RWPE1 (cell line): ENCODE results near the gene UHRF2.
"Not testable (repeated sequence)": the region's sequence is repeated elsewhere in the genome, so short reads cannot be mapped to it uniquely, and the experiment has no call there.

Source experiments
- CTCF ChIA-PET: fragments of 350-600 bp; sonication (Branson Sonifier 250); formaldehyde crosslinking; extraction: SDS; loops from one replicate; lab custom pipeline; 2021; lab: Yijun Ruan, JAX
- POLR2A ChIA-PET: fragments of 400-600 bp; formaldehyde crosslinking; extraction: SDS; loops from one replicate; lab custom pipeline; 2020; ENCODE audit warnings: antibody characterized with exemption; ENCODE audit not compliant: low non-redundant PET; lab: Yijun Ruan, JAX
- DNase-seq: peaks from one replicate; pipeline ENCODE4 v3.0.0; 2012; ENCODE audit warnings: low spot score
- H3K27ac ChIP-seq: fragments of 450-650 bp; 2 replicates; pipeline ENCODE4 v1.5.1; 2017
- CTCF ChIP-seq: fragments of 450-650 bp; conservative IDR thresholded peaks from 2 replicates; pipeline ENCODE4 v1.5.1; 2017; ENCODE audit warnings: low read depth, mild to moderate bottlenecking

UHRF2 gene

GRCh38 chr9:6412487-6413364, at the start of gene UHRF2:
Gene UHRF2 (plus strand): TSS chr9:6413199. CDS start chr9:6413491, 292 bp downstream.
- CTCF ChIA-PET, result interaction anchor here (0.6 kb wide), 1 partner anchor 51 kb away, joined by 3 read pairs; no protein-coding TSS in a partner anchor

GRCh38 chr9:6367128-6367890, 45.7 kb upstream of the UHRF2 start:
- CTCF ChIA-PET, result no interaction called here

More at GRCh38 chr9:6412487-6413364, at the start of gene UHRF2:
- no peak for TF ChIP-seq CTCF
- POLR2A ChIA-PET, result no interaction called here
- peak; percentile 93 for DNase-seq
- H3K27ac ChIP-seq, result peak within 1 kb of the TSS; percentile 87

GRCh38 chr9:6368831-6369230, 44.2 kb upstream of the UHRF2 start:
- H3K27ac ChIP-seq, result no peak overlapping the region
- TF ChIP-seq CTCF, result no peak
- CTCF ChIA-PET, result no interaction called here
- DNase-seq, result no peak
- POLR2A ChIA-PET, result no interaction called here

More at GRCh38 chr9:6367128-6367890, 45.7 kb upstream of the UHRF2 start:
- H3K27ac ChIP-seq, result no peak overlapping the region
- TF ChIP-seq CTCF, result no peak
- POLR2A ChIA-PET, result no interaction called here
- no peak for DNase-seq

GRCh38 chr9:6381477-6382012, 31.5 kb upstream of the UHRF2 start:
- POLR2A ChIA-PET, H3K27ac ChIP-seq, CTCF ChIA-PET, DNase-seq: not testable (repeated sequence)

GRCh38 chr9:6382681-6383080, 30.3 kb upstream of the UHRF2 start:
- no peak overlapping the region for H3K27ac ChIP-seq
- ChIA-PET CTCF (no interaction called here), POLR2A (no interaction called here)
- no peak for TF ChIP-seq CTCF
- DNase-seq, result no peak

- CTCF ChIA-PET, result no interaction called here
These were observed 29.3 kb upstream of the UHRF2 start for GRCh38 chr9:6383551-6384225.

More at GRCh38 chr9:6383551-6384225, 29.3 kb upstream of the UHRF2 start:
- H3K27ac ChIP-seq, result peak overlapping the region; percentile 74
- no peak for DNase-seq
- TF ChIP-seq CTCF, result no peak
- POLR2A ChIA-PET, result no interaction called here
